ENCODE measurements around the gene PYGO1. TPM values are rescaled to one million over a fixed set of nuclear protein-coding genes. Genes with fewer than 3 reads are reported as not detected.
"Not testable (repeated sequence)": the region's sequence is repeated elsewhere in the genome, so short reads cannot be mapped to it uniquely, and the experiment has no call there.

The PYGO1 gene
- total RNA-seq, 2 donors from 2014 or later, result not detected

DNA sequence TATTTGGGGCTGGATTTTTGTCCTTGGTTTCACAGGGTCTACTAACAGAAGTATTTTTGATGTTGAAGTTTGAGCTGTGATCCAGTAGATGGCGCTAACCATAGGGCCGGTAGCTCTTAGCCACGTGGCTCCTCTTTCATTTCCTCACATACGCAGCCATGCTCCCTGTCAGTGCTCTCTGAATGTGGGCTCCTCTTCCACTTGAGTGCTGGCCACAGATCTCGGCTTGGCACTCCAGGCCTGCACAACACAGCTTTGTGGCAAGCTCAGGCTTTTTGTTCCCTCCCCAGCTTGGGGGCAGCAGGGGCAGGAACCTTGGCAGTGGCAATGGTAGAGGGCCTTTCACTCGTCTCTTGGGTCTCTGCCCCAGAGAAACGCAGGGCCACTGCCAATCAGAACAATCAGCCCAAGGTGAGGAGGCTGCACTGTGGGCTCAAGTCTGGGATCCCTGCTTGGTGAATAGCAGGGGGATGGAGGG lies 61.5 kb downstream of the PYGO1 start:
- DNase-seq (ENCODE audit: low spot score in 2 of 2), result no peak
- no peaks in the 10 kb centered on the region for H3K9me3 Mint-ChIP-seq
- H3K27ac Mint-ChIP-seq, result no peak overlapping the region
- H3K36me3 Mint-ChIP-seq, result no peaks in the 10 kb centered on the region
- peak; percentile 51 to 60 for ATAC-seq

DNA sequence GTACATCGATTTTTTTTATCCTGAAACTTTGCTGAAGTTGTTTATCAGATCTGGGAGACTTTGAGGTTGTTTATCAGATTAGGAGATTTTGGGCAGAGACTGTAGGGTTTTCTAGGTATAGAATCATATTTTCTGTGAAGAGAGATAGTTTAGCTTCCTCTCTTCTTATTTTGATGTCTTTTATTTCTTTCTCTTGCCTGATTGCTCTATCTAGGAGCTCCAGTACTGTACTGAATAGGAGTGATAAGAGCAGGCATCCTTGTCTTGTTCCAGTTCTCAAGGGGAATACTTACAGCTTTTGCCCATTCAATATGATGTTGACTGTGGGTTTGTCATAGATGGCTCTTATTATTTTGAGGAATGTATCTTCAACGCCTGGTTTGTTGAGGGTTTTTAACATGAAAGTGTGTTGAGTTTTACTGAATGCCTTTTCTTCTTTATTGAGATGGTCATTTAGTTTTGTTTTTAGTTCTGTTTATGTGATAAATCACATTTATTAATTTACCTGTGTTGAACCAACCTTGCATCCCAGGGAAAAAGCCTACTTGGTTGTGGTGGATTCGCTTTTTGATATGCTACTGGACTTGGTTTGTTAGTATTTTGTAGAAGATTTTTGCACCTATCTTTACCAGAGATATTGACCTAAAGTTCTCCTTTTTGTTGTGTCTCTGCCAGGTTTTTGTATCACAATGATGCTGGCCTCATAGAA lies 65.2 kb downstream of the PYGO1 start:
- ATAC-seq (no peak), DNase-seq (ENCODE audit: low spot score in 2 of 2) (no peak)
- H3K27ac Mint-ChIP-seq, result no peak overlapping the region

DNA sequence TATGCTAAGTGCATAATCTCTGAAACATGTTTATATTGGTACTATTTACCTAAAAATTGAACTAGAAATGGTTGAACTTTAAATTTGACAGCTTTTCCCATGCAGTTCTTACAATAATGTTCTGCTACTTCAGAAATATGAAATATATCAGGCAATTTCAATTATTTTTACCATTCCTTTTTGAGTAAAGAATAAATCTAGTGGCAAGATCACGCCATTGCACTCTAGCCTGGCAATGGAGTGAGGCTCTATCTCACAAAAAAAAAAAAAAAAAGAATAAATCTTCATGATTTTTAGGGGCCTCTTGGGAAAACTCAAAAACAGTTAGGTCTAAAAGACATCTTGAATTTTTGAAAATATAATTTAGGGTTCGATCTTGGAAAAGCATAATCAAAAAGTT lies 69.5 kb downstream of the PYGO1 start:
- Mint-ChIP-seq H3K9me3 (no peaks in the 10 kb centered on the region), H3K27ac (no peak overlapping the region), H3K36me3 (no peaks in the 10 kb centered on the region)
- DNase-seq (ENCODE audit: low spot score in 2 of 2) (no peak), ATAC-seq (no peak)

More for the DNA sequence above, 65.2 kb downstream of the PYGO1 start:
- H3K9me3 Mint-ChIP-seq, result no peaks in the 10 kb centered on the region
- no peaks in the 10 kb centered on the region for H3K36me3 Mint-ChIP-seq

DNA sequence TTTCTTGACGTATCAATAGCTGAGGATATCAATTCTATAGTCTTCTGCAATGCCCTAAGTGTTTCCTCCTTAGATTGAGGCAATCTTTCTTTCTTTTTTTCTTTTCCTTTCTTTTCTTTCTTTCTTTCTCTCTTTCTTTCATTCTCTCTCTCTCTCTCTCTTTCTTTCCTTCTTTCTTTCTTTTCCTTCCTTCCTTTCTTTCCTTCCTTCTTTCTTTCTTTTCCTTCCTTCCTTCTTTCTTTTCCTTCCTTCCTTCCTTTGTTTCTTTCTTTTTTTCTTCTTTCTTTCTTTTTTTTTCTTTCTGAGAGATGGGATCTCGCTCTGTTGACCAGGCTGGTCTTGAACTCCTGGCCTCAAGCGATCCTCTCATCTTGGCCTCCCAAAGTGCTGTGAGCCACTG lies 70.1 kb downstream of the PYGO1 start:
- Mint-ChIP-seq H3K27ac (no peak overlapping the region), H3K9me3 (no peaks in the 10 kb centered on the region), H3K36me3 (no peaks in the 10 kb centered on the region)
- DNase-seq (ENCODE audit: low spot score in 2 of 2), result no peak
- ATAC-seq, result no peak

DNA sequence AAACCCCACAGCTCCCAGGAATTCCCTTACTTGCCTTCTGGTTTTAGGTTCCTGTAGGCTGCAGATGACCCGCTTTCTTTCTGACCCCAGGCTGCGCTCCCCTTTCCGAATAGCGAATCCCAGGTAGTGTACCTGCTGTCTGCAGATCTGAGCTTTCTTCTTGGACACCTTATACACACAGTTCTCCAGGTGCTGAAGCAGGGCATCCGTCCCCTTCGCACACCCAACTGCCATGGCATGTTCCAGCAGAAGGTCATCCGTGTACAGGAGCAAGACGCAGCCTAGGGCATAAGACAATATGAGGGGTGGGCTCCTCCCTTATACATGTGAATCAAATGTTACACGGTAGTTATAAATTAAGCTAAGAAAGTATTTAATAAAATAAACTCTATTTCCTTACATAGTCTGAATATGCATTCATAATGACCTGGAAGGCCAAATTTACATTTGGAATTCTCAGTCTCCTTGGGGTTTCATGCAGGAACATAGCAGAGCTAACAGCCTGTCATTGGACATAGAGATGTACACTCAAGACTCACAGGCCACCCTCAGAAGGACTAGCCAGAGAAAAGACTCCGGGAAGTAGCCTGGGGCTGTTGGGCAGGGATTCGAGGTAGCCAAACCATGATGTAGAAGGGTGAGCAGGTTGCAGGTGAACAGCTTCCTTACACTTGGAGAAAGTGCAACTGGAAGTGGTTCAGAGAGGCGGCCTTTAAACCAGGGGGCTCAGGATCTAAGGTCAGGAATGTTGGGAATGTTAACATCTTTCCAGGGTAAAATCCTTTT lies 72.0 kb downstream of the PYGO1 start:
- ATAC-seq (no peak), DNase-seq (ENCODE audit: low spot score in 2 of 2) (no peak)
- H3K36me3 Mint-ChIP-seq, result no peaks in the 10 kb centered on the region
- no peak overlapping the region for H3K27ac Mint-ChIP-seq
- H3K9me3 Mint-ChIP-seq, result no peaks in the 10 kb centered on the region

DNA sequence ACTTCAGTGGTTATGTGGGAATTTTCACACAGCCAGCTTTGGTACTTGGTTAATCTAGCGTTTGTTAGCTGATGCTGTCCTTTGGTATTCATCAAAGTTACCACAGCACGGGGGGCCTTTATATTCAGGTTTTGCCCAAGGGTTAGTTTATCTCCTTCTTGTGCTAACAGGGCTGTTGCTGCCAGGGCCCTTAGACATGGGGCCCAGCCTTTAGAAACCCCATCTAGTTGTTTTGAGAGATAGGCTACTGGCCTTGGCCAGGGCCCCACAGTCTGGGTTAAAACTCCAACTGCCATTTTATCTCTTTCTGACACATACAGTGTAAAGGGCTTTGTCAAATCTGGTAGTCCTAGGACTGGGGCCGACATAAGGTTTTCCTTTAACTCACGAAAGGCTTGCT lies 72.7 kb downstream of the PYGO1 start:
- Mint-ChIP-seq H3K9me3 (no peaks in the 10 kb centered on the region), H3K27ac (no peak overlapping the region)
- ATAC-seq, result no peak

DNA sequence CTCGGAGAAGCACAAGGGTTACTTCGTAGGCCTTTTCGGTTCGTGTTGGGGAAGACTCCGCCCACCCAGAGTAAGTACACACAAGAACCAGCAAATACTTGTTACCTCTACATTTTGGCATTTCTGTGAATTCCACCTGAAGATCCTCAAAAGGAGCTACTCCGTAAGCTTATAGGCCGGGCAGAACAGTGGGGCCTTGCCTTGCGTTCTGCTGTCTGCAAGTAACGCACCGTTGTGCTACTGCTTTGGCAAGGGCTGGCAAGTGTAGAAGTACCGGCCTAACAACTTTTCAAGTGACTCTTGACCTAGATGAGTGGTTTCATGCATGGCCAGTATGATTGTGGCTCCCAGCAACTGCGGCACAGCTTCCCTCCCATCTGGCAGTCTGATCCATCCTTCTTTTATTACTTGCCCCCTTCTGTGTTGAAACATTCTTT lies 73.7 kb downstream of the PYGO1 start:
- no peaks in the 10 kb centered on the region for H3K9me3 Mint-ChIP-seq

More for the DNA sequence above, 72.7 kb downstream of the PYGO1 start:
- DNase-seq (ENCODE audit: low spot score in 2 of 2), result no peak
- no peaks in the 10 kb centered on the region for H3K36me3 Mint-ChIP-seq

DNA sequence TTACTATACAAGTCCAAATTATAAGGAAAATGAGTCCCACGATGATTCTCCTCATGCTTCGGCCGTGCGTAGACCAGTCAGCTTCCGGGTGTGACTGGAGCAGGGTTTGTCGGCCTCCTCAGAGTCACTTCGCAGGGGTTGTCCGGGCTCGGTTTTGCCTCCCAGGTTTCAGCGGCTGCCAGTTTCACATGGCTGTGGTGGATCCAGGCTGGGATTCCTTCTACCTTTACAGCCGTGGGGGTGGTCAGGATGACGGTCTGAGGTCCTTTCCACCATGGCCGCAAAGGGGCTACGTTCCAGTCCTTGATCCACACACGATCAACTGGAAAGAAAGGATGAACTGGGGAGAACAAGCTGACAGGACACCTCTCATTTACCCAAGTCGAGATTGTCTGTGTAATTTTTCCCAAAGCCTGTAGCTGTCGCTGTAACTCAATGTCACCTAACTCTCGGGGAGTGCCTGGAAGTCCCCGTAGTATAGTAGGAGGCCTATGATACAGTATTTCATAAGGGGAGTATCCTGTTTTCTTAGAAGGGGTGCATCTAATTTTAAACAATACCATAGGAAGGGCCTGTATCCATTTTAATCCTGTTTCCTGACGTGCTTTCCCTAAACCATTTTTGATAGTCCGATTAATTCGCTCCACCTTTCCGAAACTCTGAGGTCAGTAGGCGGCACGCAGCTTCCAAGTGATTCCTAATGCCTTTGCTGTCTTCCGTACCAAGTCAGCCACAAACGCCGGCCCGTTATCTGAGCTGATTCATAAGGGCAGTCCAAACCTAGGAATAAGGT lies 74.3 kb downstream of the PYGO1 start:
- not testable (repeated sequence) for H3K9me3 Mint-ChIP-seq; DNase-seq (ENCODE audit: low spot score in 2 of 2); ATAC-seq; H3K27ac Mint-ChIP-seq; H3K36me3 Mint-ChIP-seq

More for the DNA sequence above, 73.7 kb downstream of the PYGO1 start:
- no peaks in the 10 kb centered on the region for H3K36me3 Mint-ChIP-seq
- no peak for DNase-seq (ENCODE audit: low spot score in 2 of 2)
- ATAC-seq, result no peak
- no peak overlapping the region for H3K27ac Mint-ChIP-seq

DNA sequence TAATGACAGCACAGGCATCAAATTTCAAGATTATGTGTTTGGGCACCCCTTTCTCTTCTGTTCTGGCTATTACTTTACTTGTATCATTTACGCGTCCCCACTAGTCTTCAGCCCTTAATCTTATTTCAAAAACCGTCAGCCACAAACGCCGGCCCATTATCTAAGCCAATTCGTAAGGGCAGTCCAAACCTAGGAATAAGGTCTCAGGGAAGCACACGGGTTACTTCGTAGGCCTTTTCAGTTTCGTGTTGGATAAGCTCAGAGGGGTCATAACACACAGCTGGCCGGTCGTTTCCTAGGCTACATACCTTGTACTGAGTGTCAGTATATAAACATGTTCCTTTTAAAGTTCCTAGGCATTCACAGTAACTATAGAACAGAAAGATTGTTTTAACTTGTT lies 75.0 kb downstream of the PYGO1 start:
- no peak overlapping the region for H3K27ac Mint-ChIP-seq
- H3K36me3 Mint-ChIP-seq, result no peaks in the 10 kb centered on the region
- ATAC-seq, result no peak
- no peaks in the 10 kb centered on the region for H3K9me3 Mint-ChIP-seq
- no peak for DNase-seq (ENCODE audit: low spot score in 2 of 2)

DNA sequence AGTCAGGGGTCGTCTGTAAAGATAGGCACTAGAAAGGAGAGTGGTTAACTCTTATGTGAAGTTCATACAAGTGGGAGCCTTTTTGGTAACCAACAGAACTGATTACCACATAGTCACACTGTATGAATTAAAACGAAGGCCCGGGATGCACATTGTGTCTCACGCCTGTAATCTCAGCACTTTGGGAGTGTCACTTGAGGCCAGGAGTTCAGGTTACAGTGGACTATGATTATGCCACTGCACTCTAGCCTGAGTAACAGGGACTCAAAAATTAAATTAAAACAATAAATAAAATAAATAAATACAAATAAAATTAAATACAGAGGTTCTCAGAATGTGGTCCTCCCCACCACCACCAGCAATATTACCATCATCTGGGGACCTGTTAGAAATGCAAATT lies 80.6 kb downstream of the PYGO1 start:
- no peak for DNase-seq (ENCODE audit: low spot score in 2 of 2)
- no peak for ATAC-seq
- no peaks in the 10 kb centered on the region for H3K9me3 Mint-ChIP-seq
- H3K36me3 Mint-ChIP-seq, result no peaks in the 10 kb centered on the region
- no peak overlapping the region for H3K27ac Mint-ChIP-seq

DNA sequence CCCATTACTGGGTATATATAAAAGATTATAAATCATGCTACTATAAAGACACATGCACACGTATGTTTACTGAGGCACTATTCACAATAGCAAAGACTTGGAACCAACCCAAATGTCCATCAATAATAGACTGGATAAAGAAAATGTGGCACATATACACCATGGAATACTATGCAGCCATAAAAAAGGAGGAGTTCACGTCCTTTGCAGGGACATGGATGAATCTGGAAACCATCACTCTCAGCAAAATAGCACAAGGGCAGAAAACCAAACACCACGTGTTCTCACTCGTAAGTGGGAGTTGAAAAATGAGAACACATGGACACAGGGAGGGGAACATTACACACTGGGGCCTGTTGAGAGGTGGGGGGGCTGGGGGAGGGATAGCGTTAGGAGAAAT lies 82.7 kb downstream of the PYGO1 start:
- H3K27ac Mint-ChIP-seq, result not testable (repeated sequence)

DNA sequence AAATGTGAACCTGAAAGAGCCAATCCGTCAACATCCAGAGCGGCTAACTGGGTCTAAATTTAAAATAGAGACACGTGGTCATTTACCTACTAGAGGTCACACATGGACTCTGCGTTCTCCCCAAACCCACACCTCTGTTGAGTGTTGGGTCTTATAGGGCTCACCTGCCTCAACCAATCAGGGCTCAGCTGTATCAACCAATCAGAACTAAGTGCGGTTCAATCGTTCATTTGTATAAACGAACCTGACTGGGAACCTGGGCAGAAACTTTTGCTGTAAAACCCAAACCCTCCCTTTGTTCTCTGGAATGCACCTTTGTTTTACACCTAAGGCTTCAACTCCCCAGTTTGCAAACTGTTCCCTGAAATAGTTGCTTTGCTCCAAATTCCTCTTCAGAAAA lies 89.0 kb downstream of the PYGO1 start:
- no peak overlapping the region for H3K27ac Mint-ChIP-seq
- no peaks in the 10 kb centered on the region for H3K36me3 Mint-ChIP-seq
- DNase-seq (ENCODE audit: low spot score in 2 of 2), result no peak
- H3K9me3 Mint-ChIP-seq, result no peaks in the 10 kb centered on the region
- no peak for ATAC-seq

More for the DNA sequence above, 82.7 kb downstream of the PYGO1 start:
- not testable (repeated sequence) for DNase-seq (ENCODE audit: low spot score in 2 of 2); ATAC-seq; H3K36me3 Mint-ChIP-seq; H3K9me3 Mint-ChIP-seq

DNA sequence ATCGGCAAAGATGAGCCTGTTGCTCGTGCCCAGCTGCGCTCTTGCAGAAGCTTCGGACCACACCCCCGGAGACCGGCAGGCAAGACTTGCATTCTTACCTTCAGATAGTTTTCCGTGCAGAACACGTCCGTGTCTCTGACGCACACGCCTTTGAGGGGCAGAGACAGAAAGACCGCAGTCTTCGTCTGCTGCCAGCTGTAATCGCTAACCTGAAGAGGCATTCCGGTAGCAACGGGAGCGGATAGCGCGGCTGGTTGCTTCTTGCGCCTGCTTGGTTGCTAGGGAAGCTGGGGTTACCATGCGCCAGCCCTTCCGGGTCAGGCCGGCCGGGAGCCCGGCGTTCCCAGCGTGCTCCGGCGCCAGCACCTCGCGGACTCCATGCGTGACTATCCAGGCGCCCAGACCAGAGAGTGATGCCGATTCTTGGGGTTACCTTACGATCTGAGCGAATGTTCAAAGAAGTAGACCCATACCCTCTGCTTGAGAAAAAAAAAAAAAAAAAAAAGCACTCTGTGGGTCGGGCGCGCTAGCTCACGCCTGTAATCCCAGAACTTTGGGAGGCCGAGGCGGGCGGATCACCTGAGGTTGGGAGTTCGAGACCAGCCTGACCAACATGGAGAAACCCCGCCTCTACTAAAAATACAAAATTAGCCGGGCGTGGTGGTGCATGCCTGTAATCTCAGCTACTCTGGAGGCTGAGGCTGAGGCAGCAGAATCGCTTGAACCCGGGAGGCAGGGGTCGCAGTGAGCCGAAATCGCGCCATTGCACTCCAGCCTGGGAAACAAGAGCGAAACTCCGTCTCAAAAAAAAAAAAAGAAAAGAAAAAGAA lies 89.8 kb downstream of the PYGO1 start:
- H3K36me3 Mint-ChIP-seq, H3K9me3 Mint-ChIP-seq: not testable (repeated sequence)
- ATAC-seq (peak; percentile 95 to 99), DNase-seq (ENCODE audit: low spot score in 2 of 2) (peak; percentile 63 to 79)
- peak overlapping the region; percentile 22 to 81 for H3K27ac Mint-ChIP-seq

DNA sequence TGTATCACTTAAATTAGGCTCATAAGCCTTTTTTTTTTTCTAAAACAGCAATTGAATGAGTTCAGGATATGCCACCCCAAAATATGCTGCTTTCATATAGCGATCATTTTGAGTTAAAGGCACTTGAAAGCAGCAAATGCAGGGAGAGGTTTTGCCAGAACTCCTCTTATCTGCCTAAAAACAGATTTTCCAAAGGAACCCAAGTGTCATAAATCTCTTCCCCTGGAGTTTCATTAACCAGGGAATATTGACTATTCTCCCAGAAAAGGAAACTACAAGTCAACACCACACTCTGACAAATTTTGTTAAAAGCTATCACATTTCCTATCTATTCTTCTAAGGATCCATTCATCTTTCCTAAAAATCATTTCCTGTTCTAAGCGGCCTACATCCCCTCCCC lies 91.4 kb downstream of the PYGO1 start:
- no peaks in the 10 kb centered on the region for H3K36me3 Mint-ChIP-seq
- ATAC-seq, result no peak

DNA sequence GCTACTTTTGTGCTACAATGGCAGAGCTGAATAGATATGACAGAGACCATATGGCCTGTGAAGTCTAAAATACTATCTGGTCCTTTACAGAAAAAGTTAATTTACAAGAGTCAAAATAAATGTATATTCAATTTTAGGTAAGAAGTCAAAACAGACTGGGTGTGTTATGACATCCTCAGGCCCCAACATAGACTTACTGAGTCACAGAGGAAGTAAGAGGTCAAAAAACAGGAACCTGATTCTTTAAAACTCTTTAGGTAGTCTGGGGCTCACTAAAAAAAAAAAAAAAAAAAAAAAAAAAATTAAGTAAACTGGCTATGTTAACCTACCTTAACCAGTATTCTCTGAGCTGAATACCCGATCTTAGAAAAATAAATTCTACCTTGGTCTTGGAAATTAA lies 93.2 kb downstream of the PYGO1 start:
- Mint-ChIP-seq H3K9me3 (no peaks in the 10 kb centered on the region), H3K27ac (peak overlapping the region in 1 of 2 donors; percentile 26), H3K36me3 (no peaks in the 10 kb centered on the region)
- DNase-seq (ENCODE audit: low spot score in 2 of 2) (no peak), ATAC-seq (no peak)

More for the DNA sequence above, 91.4 kb downstream of the PYGO1 start:
- Mint-ChIP-seq H3K9me3 (no peaks in the 10 kb centered on the region), H3K27ac (no peak overlapping the region)
- DNase-seq (ENCODE audit: low spot score in 2 of 2), result no peak

DNA sequence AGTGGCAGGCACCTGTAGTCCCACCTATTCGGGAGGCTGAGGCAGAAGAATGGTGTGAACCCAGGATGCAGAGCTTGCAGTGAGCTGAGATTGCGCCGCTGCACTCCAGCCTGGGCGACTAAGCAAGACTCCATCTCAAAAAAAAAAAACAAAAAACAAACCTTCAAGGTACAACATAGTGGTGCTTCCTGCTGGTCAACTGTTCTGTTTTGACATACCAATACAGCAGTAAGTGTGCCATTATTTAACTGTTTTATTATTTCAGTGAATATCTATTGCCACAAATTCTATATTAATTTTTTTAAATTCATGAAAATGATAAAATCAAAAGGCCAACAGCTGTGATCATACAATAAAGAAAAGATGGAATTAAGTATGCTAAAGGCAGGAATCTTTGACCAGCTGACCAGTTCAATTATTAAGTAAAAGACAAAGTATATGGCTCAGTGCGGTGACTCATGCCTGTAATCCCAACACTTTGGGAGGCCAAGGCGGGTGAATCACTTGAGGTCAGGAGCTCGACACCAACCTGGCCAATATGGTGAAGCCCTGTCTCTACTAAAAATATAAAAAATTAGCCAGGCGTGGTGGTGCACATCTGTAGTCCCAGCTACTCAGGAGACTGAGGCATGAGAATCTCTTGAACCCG lies 99.1 kb downstream of the PYGO1 start:
- H3K9me3 Mint-ChIP-seq; ATAC-seq; DNase-seq (ENCODE audit: low spot score in 2 of 2); H3K27ac Mint-ChIP-seq: not testable (repeated sequence)
- peaks cover 0 to 14% of the 10 kb centered on the region in 2 donors for H3K36me3 Mint-ChIP-seq

Data from activated naive CD4-positive, alpha-beta T cell treated with anti-CD3 and anti-CD28 coated beads, Interleukin-2, amount 50 U/mL, for 72 hours (primary cell).